HFF-Myc (cell line): ENCODE data around the gene CCL17.

ENCODE experiments used
- DNase-seq: peaks from one replicate; pipeline ENCODE4 v3.0.0-alpha.2; 2011; ENCODE audit warnings: low read depth; ENCODE audit errors: extremely low read depth
- H3K4me3 ChIP-seq: replicated peaks from 2 replicates; pipeline ENCODE4 v1.5.1; 2011; ENCODE audit warnings: low read depth, mild to moderate bottlenecking, control low read depth, low read length
- TF ChIP-seq, protein P1 (sequence below): IDR thresholded peaks from 2 replicates; pipeline ENCODE4 v1.5.1; 2012; ENCODE audit warnings: mild to moderate bottlenecking, low read depth, low read length, control low read depth; ENCODE audit errors: missing control alignments

The CCL17 gene

GRCh38 chr16:57445510-57445909 is 40.9 kb downstream of the CCL17 start:
- no peak overlapping the region for H3K4me3 ChIP-seq
- no peak for DNase-seq
- TF ChIP-seq, protein P1, sequence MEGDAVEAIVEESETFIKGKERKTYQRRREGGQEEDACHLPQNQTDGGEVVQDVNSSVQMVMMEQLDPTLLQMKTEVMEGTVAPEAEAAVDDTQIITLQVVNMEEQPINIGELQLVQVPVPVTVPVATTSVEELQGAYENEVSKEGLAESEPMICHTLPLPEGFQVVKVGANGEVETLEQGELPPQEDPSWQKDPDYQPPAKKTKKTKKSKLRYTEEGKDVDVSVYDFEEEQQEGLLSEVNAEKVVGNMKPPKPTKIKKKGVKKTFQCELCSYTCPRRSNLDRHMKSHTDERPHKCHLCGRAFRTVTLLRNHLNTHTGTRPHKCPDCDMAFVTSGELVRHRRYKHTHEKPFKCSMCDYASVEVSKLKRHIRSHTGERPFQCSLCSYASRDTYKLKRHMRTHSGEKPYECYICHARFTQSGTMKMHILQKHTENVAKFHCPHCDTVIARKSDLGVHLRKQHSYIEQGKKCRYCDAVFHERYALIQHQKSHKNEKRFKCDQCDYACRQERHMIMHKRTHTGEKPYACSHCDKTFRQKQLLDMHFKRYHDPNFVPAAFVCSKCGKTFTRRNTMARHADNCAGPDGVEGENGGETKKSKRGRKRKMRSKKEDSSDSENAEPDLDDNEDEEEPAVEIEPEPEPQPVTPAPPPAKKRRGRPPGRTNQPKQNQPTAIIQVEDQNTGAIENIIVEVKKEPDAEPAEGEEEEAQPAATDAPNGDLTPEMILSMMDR, result no peak

DNA sequence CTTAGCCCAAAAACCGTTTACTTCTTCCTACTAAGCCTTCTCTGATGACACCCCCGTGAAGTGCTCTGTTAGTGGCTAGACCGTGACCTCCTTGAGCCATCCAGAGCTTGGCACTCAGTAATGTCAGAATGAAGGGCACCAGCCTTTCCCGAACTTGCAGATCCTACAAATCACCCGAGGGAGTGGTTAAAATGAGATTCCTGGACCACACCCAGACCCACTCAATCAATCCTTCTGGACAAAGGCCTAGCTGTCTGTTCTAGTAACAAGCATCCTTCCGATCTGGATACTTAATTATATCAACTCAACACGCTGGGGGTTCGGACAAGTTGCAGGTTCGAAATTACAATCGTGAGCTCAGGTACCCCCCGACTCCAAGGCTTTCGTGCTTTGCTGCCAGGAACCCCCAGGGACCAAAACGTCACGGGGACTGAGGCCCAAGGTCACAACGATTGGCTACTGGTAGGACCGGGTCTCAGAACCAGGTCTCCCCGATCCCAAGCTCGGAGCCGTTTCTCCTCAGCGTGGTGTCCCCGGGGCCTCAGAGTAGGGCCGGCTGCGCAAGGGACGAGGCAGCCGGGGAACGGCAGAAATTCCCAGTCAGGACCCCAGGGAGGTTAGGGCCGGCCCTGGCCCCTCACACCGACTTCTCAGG is 42.1 kb downstream of the CCL17 start:
- H3K4me3 ChIP-seq, result peak overlapping the region; percentile 95
- TF ChIP-seq, protein P1, result no peak
- DNase-seq, result no peak

DNA sequence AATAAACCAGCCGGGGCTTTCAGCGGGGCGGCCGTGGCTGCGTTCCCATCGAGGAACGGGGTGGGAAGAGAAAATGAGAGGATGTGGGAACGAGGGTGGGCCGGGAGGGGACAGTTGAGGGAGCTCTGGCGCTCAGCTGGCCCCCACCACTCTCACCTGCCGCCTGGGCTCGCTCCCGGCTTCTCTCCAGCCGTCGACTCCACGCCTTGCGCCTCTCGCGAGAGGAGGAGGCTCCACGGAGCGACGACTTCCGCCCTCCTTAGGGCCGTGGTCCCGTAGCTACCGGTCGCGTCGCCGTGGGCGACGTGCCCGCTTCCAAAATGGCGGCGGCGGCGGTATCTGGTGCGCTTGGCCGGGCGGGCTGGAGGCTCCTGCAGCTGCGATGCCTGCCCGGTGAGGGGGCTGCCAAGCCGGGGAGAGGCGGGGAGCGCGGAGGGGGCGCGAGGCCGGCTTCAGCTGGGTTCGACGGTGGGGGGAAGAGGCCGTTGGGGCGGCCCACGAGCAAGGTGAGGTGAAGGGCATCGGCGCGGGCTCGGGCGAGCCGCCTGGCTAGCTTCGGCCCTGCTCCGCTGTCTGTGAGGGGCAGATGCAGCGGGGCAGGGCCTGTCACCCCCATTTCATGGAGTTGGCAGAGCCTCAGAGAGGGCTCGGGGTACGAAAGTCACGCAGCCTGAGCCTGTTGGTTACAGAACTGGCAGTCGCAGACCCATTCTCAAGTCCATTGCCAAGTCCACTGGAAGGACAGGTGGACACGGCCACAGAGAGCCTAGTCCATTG is 42.8 kb downstream of the CCL17 start, which contains the start of the genes CIAPIN1 and COQ9:
Gene CIAPIN1 (minus strand): TSS at position 200 of the 777 bp plus-strand sequence. CDS start 6,457 bp downstream, outside the sequence.
Gene COQ9 (plus strand): TSS at position 294 of the 777 bp plus-strand sequence. CDS start 27 bp downstream, at position 321.
- peak; percentile 47 for DNase-seq
- H3K4me3 ChIP-seq, result peak within 1 kb of the TSS; percentile 95
- TF ChIP-seq, protein P1, result no peak

- no peak overlapping the region for H3K4me3 ChIP-seq
- TF ChIP-seq, protein P1, result no peak
- DNase-seq, result no peak
Measured at GRCh38 chr16:57452021-57452420, 47.5 kb downstream of the CCL17 start.

DNA sequence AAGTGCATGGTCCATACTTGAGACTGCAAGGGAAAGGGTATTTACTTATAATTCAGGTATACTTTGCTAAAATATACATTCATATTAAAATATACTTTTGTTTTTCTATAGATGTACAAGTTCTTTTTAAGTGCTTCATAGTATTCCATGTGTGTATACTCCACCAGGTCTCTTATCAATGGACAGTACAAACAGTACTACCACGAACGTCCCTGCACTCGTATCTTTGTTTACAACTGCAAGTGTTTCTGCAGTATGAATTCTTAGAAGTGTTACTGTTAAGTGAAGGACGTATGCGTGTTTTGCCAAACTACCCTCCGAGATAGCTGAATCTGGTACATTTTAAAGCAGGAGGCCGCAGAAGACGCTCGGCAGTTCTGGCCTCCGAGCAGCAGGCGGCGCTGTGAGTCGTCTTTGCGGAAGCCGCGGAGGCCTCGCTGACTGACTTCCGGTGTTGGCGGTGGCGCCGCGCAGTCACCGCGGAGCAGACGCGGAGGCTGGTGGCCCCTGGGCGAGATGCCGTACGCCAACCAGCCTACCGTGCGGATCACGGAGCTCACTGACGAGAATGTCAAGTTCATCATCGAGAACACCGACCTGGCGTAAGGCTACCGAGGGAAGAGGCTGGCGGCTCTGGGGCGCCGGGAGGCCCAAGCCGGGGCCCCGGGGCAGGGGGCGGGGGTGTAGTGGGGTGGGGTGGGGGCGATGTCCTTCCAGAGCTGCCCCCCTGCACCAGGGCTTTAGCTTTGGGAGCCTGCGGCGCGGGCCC is 57.8 kb downstream of the CCL17 start, which contains the start of gene POLR2C:
Gene POLR2C (plus strand): TSS at position 471 of the 769 bp plus-strand sequence. CDS start 46 bp downstream, at position 517.
- H3K4me3 ChIP-seq, result peak within 1 kb of the TSS; percentile 94
- TF ChIP-seq, protein P1, result peak; percentile 75
- DNase-seq, result peak; percentile 56

GRCh38 chr16:57462978-57463362 is 58.4 kb downstream of the CCL17 start:
- DNase-seq, result no peak
- peak overlapping the region; percentile 94 for H3K4me3 ChIP-seq
- TF ChIP-seq, protein P1, result no peak
